ENCODE measurements around the gene ZNF324B.

Gene ZNF324B

DNA sequence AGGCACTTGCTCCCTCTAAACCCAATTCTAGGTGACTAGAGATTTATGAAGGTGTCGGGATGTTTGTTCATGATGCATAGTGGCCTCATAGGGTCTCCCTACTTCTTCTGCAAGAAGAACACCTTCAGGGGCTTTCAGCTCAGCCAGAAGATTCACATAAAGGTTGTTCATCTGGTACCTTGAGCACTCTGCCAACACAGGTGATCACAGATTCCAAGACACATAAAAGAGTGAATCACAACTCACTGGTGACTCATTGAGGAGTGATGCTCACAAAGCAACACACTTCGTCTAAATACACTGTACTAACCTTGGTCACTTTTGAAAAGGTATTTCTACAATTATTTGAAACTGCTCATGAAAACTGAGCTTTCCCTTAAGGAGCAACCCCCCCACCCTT lies 8.6 kb downstream of the ZNF324B start:
- no peak overlapping the region for H3K9ac ChIP-seq (ENCODE audit: low read length)
- no peaks in the 10 kb centered on the region for H3K27me3 ChIP-seq (replicated peaks; ENCODE audit: insufficient read depth, low read length)
- H3K36me3 ChIP-seq (replicated peaks; ENCODE audit: insufficient read depth, low read length) = no peaks in the 10 kb centered on the region
- no peaks in the 10 kb centered on the region for H4K20me1 ChIP-seq (ENCODE audit: insufficient read depth, low read length)
- no peaks in the 10 kb centered on the region for H3K9me2 ChIP-seq (replicated peaks; ENCODE audit: insufficient read depth, low read length)
- no peaks in the 10 kb centered on the region for H3F3A ChIP-seq (ENCODE audit: insufficient read depth, low read length)
- no peak overlapping the region for H2AFZ ChIP-seq (ENCODE audit: low read length)
- no peaks in the 10 kb centered on the region for H3K4me1 ChIP-seq (ENCODE audit: low read length)
- no peak overlapping the region for H3K4me3 ChIP-seq (ENCODE audit: low read length)
- TF ChIP-seq, protein P1, sequence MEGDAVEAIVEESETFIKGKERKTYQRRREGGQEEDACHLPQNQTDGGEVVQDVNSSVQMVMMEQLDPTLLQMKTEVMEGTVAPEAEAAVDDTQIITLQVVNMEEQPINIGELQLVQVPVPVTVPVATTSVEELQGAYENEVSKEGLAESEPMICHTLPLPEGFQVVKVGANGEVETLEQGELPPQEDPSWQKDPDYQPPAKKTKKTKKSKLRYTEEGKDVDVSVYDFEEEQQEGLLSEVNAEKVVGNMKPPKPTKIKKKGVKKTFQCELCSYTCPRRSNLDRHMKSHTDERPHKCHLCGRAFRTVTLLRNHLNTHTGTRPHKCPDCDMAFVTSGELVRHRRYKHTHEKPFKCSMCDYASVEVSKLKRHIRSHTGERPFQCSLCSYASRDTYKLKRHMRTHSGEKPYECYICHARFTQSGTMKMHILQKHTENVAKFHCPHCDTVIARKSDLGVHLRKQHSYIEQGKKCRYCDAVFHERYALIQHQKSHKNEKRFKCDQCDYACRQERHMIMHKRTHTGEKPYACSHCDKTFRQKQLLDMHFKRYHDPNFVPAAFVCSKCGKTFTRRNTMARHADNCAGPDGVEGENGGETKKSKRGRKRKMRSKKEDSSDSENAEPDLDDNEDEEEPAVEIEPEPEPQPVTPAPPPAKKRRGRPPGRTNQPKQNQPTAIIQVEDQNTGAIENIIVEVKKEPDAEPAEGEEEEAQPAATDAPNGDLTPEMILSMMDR (IDR thresholded peaks at IDR 0.05; ENCODE audit: low read length) = no peak
- no peak for TF ChIP-seq EZH2phosphoT487 (IDR thresholded peaks at IDR 0.05; ENCODE audit: low read length)
- TF ChIP-seq EZH2 (optimal IDR thresholded peaks at IDR 0.05; ENCODE audit: low read depth, low read length) = no peak
- no peak overlapping the region for H3K4me2 ChIP-seq (ENCODE audit: low read depth, low read length)
- no peak for DNase-seq
- H3K9me3 ChIP-seq (replicated peaks; ENCODE audit: insufficient read depth, low read length) = no peaks in the 10 kb centered on the region
- H3K79me2 ChIP-seq (ENCODE audit: low read length) = no peaks in the 10 kb centered on the region
- no peak overlapping the region for H3K27ac ChIP-seq (ENCODE audit: low read length)

DNA sequence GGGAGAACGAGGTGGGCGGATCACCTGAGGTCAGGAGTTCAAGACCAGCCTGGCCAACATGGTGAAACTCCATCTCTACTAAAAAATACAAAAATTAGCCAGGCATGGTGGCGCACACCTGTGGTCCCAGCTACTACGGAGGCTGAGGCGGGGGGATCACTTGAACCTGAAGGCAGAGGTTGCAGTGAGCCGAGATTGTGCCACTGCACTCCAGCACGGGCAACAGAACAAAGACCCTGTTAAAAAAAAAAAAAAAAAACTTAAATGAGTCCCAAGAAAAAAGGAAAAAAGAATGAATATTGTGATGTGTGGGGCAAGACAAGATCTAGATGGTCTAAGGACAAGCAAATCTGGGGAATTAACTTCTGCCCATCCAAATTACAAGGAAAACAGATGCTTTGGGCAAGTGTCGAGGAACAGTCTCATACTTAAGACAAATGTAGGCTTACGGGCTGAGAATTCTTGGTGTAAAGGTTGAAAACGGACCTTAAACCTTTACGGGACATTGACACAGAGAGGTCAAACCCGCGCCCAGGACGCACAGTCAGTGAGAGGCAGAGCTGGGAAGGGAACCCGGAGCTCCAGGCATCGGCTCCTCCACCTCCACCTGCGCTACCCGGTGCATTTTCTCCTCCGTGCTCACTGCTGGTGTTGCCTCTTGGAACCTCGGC lies 14.8 kb downstream of the ZNF324B start:
- Histone ChIP-seq H3K9ac (ENCODE audit: low read length) (no peak overlapping the region; the same call in 1 of the 2 replicates), H3K27ac (ENCODE audit: low read length) (no peak overlapping the region), H3K4me2 (ENCODE audit: low read depth, low read length) (peak overlapping the region; percentile 89), H3K79me2 (ENCODE audit: low read length) (peaks cover 26% of the 10 kb centered on the region), H3K9me3 (replicated peaks; ENCODE audit: insufficient read depth, low read length) (no peaks in the 10 kb centered on the region), H3K27me3 (replicated peaks; ENCODE audit: insufficient read depth, low read length) (no peaks in the 10 kb centered on the region; the same call in 1 of the 2 replicates), H2AFZ (ENCODE audit: low read length) (peak overlapping the region; percentile 81), H3F3A (ENCODE audit: insufficient read depth, low read length) (no peaks in the 10 kb centered on the region), H4K20me1 (ENCODE audit: insufficient read depth, low read length) (no peaks in the 10 kb centered on the region), H3K9me2 (replicated peaks; ENCODE audit: insufficient read depth, low read length) (no peaks in the 10 kb centered on the region), H3K36me3 (replicated peaks; ENCODE audit: insufficient read depth, low read length) (no peaks in the 10 kb centered on the region), H3K4me3 (ENCODE audit: low read length) (peak overlapping the region; percentile 93), H3K4me1 (ENCODE audit: low read length) (no peaks in the 10 kb centered on the region)
- TF ChIP-seq EZH2phosphoT487 (IDR thresholded peaks at IDR 0.05; ENCODE audit: low read length) (no peak), EZH2 (optimal IDR thresholded peaks at IDR 0.05; ENCODE audit: low read depth, low read length) (no peak)
- TF ChIP-seq, protein P1 (IDR thresholded peaks at IDR 0.05; ENCODE audit: low read length) = no peak
- DNase-seq = no peak

DNA sequence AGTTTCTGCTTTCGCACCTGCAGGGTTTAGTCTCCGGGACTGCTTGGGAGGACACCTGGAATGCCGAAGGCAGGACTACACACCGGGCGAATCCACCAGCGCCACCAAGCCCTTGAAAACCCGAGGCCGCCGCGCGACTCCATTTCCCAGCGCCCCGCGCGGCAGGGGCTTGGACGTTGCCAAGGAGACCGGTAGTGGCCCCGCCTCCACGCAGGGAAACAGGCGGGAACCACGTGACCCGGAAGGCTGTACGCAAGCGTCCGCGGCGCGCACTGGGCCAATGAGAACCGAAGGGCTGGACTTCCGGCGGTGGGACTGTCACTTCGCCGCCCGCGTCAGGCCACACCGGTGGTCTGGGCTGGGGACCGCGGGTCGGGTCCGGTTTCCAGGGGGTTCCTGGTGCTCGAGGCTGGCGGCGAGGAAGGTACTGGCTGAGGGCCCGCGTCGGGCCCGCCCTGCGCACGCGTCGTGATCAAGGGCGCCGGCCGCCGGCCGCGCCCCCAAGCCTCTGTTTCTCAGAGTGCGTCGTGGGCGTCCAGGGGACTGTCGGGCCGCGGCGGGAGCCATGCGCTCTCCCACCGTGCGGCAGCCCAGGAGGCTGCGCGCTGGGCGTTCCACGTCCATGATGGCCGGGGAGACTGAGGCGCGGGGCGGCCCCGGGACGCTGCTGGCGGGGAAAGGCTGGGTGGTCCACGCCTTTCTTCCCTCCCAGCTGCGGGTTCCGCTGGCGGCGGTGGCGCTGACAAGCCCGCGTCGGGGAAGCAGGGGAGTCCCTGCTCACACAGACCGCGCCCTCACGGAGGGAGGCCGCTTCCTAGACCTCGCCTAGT lies 15.6 kb downstream of the ZNF324B start, which contains the start of gene ZNF324:
ZNF324 (plus strand) TSS at position 321 of the 830 bp plus-strand sequence. CDS start 2,106 bp downstream, outside the sequence.
- no peaks in the 10 kb centered on the region for H4K20me1 ChIP-seq (ENCODE audit: insufficient read depth, low read length)
- H3K9me3 ChIP-seq (replicated peaks; ENCODE audit: insufficient read depth, low read length) = no peaks in the 10 kb centered on the region
- H2AFZ ChIP-seq (ENCODE audit: low read length) = peak within 1 kb of the TSS; percentile 91
- H3K9ac ChIP-seq (ENCODE audit: low read length) = peak within 1 kb of the TSS; percentile 93
- H3K4me2 ChIP-seq (ENCODE audit: low read depth, low read length) = peak within 1 kb of the TSS; percentile 89
- 0 out of 2 replicates have a peak, but pooled peaks cover 3% of the 10 kb centered on the region for H3K36me3 ChIP-seq (replicated peaks; ENCODE audit: insufficient read depth, low read length)
- DNase-seq = peak; percentile 98
- peak within 1 kb of the TSS; percentile 93 for H3K4me3 ChIP-seq (ENCODE audit: low read length)
- no peaks in the 10 kb centered on the region for H3K4me1 ChIP-seq (ENCODE audit: low read length)
- H3K27me3 ChIP-seq (replicated peaks; ENCODE audit: insufficient read depth, low read length) = no peaks in the 10 kb centered on the region; the same call in 1 of the 2 replicates
- H3K27ac ChIP-seq (ENCODE audit: low read length) = peak within 1 kb of the TSS; percentile 57; the same call in 1 of the 2 replicates
- peaks cover 26% of the 10 kb centered on the region for H3K79me2 ChIP-seq (ENCODE audit: low read length)
- H3F3A ChIP-seq (ENCODE audit: insufficient read depth, low read length) = no peaks in the 10 kb centered on the region
- no peaks in the 10 kb centered on the region for H3K9me2 ChIP-seq (replicated peaks; ENCODE audit: insufficient read depth, low read length)
- TF ChIP-seq EZH2phosphoT487 (IDR thresholded peaks at IDR 0.05; ENCODE audit: low read length) = no peak
- no peak for TF ChIP-seq EZH2 (optimal IDR thresholded peaks at IDR 0.05; ENCODE audit: low read depth, low read length)
- TF ChIP-seq, protein P1 (IDR thresholded peaks at IDR 0.05; ENCODE audit: low read length) = no peak

All from MM.1S (cell line).